Kidney (tissue), 14 donors: ENCODE data around the gene MPC2. TPM values are rescaled to one million over a fixed set of nuclear protein-coding genes. Genes with fewer than 3 reads are reported as not detected.

ENCODE experiments used
- DNase-seq, 5 donors: peaks; one replicate each; pipeline ENCODE4 v3.0.0-alpha.2; 2013 to 2020
- FAIRE-seq: peaks from 2 replicates; lab custom pipeline; 2012; peaks lifted over from hg19 to GRCh38; lab: Jason Lieb, UNC
- H3K27ac ChIP-seq, 2 donors: one replicate each; pipeline ENCODE4 v1.7.0; 2013; ENCODE audit warnings: low read depth in 2 of 2, low read length in 2 of 2, inconsistent platforms in 1 of 2
- H3K27me3 ChIP-seq: one replicate; pipeline ENCODE4 v1.7.1; 2013; ENCODE audit warnings: low read length, inconsistent platforms; ENCODE audit not compliant: control insufficient read depth, insufficient read depth
- H3K36me3 ChIP-seq, 3 donors: one replicate each; pipeline versions ENCODE4 v1.7.0 to v1.7.1; 2013; ENCODE audit warnings: low read length in 3 of 3, control low read depth in 1 of 3, inconsistent platforms in 1 of 3; ENCODE audit not compliant: insufficient read depth in 3 of 3, control insufficient read depth in 2 of 3
- H3K4me1 ChIP-seq, 3 donors: one replicate each; pipeline versions ENCODE4 v1.7.0 to v1.7.1; 2013; ENCODE audit warnings: low read length in 3 of 3, inconsistent platforms in 1 of 3, low read depth in 1 of 3; ENCODE audit not compliant: control insufficient read depth in 2 of 3, insufficient read depth in 2 of 3
- H3K4me3 ChIP-seq, 3 donors: one replicate each; pipeline versions ENCODE4 v1.7.0 to v1.8.1; 2013; ENCODE audit warnings: low read length in 3 of 3, control low read depth in 1 of 3, inconsistent platforms in 1 of 3
- H3K9ac ChIP-seq, 3 donors: one replicate each; pipeline versions ENCODE4 v1.7.0 to v1.7.1; 2013; ENCODE audit warnings: low read length in 3 of 3, control low read depth in 1 of 3, inconsistent platforms in 1 of 3
- H3K9me3 ChIP-seq, 3 donors: one replicate each; pipeline versions ENCODE4 v1.7.0 to v1.7.1; 2013; ENCODE audit warnings: low read length in 3 of 3, control low read depth in 1 of 3, inconsistent platforms in 1 of 3; ENCODE audit not compliant: control insufficient read depth in 2 of 3, insufficient read depth in 1 of 3
- intact Hi-C: fragments of 100-400 bp; cut with DNase I; formaldehyde crosslinking; loops from one replicate; pipeline ENCODE4 v1.11.1; 2022
- polyA plus RNA-seq: library from polyadenylated mRNA; stranded (reverse); fragments of 350-450 nt; fragmentation: Illumina TruSeq; extraction: RNeasy Lipid Tissue Mini Kit (QIAGEN cat#74804); gene quantifications from one replicate; pipeline ENCODE4 v1.2.3, GENCODE V29; 2014; ENCODE audit warnings: low read depth, low replicate concordance; ENCODE audit not compliant: insufficient read depth
- total RNA-seq: library from RNA; stranded (reverse); fragmentation: NEBNext Ultra II Directional; extraction: Animal tissue kit (Norgen Biotek cat#: 25700); gene quantifications from one replicate; pipeline ENCODE4 v1.2.1, GENCODE V29; 2021
- TF ChIP-seq, protein P1 (sequence below): IDR thresholded peaks from 3 replicates; pipeline ENCODE4 v1.5.1; 2012; ENCODE audit warnings: mild to moderate bottlenecking, moderate library complexity, borderline replicate concordance; ENCODE audit not compliant: insufficient read depth; ENCODE audit errors: extremely low read depth
- donor health status: control.
- donor health status: control.
- donor health status: control.
- donor health status: control.
- donor health status: control.
- donor health status: DM: yes; HTN: yes; CAD: no.
- donor health status: Normal renal cell carcinoma (clear cell type).

MPC2 gene
- total and polyA plus RNA-seq, 2 donors from 2014 or later, result 127 to 445 TPM

DNA sequence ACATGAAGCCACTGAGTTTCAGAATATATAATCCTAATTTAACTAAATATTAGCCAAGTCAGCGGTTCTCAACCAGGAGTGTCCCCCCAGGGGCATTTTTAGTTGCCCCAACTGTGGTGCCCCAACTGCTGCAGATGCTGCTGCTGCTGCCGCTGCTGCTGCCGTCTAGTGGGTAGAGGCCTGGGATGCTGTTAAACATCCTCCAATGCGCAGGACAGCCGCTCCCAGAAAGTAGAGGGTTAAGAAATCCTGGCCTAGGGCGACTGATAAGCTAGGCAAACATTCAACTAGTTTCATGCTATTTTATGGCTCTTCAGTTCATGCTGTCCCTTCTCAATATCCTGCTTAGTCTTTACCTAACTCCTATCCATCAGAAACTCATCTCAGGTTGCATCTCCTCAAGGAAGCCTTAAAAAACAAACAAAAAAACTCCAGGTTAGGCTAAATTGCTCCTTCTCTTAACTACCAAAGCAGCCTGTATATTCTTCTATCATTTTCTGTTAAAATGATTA is 10.3 kb downstream of the MPC2 start:
- no peaks in the 10 kb centered on the region for H3K9me3 ChIP-seq
- H3K27me3 ChIP-seq, result no peaks in the 10 kb centered on the region
- DNase-seq (peak in 1 of 5 donors; percentile 37), FAIRE-seq (no peak)
- peak overlapping the region in 2 of 3 donors; percentile 24 to 46 for H3K4me3 ChIP-seq
- intact Hi-C loops, result no loop called here
- TF ChIP-seq, protein P1, sequence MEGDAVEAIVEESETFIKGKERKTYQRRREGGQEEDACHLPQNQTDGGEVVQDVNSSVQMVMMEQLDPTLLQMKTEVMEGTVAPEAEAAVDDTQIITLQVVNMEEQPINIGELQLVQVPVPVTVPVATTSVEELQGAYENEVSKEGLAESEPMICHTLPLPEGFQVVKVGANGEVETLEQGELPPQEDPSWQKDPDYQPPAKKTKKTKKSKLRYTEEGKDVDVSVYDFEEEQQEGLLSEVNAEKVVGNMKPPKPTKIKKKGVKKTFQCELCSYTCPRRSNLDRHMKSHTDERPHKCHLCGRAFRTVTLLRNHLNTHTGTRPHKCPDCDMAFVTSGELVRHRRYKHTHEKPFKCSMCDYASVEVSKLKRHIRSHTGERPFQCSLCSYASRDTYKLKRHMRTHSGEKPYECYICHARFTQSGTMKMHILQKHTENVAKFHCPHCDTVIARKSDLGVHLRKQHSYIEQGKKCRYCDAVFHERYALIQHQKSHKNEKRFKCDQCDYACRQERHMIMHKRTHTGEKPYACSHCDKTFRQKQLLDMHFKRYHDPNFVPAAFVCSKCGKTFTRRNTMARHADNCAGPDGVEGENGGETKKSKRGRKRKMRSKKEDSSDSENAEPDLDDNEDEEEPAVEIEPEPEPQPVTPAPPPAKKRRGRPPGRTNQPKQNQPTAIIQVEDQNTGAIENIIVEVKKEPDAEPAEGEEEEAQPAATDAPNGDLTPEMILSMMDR, result no peak
- peaks cover 0 to 8% (median 0%) of the 10 kb centered on the region in 3 donors for H3K36me3 ChIP-seq
- peaks cover 0 to 17% (median 2%) of the 10 kb centered on the region in 3 donors for H3K4me1 ChIP-seq
- peak overlapping the region in 1 of 2 donors; percentile 15 for H3K27ac ChIP-seq
- H3K9ac ChIP-seq, result no peak overlapping the region

DNA sequence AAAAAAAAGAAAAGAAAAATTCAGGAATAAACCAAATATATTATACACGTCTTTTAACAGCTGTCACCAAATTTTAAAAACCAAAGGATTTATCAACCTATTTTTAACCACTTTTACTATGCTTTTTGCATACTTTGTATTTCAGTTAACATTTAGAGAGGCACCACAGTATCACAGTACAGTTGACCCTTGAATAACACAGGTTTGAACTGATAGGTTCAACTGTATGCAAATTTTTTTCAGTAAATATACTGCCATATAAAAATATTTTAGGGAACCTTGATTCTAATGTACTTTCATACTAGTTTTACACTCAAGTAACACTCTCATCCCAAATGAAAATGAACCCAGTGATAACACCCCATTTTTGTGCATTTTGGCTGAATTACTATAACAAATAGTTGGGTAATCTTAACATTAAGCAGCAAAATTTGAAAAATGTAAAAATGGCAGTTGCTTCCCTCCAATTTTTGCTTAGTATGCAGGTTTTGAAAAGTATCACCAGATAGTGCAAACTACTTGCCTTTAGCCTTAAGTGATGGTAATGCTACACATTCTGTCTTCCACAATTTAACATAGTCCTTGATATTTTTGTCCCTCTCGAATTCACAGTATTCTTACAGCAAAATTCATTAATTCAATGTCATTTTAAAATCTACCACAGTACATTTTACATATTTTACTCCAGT is 12.2 kb downstream of the MPC2 start:
- Histone ChIP-seq H3K9me3 (no peaks in the 10 kb centered on the region), H3K27ac (no peak overlapping the region), H3K4me3 (no peak overlapping the region), H3K4me1 (peaks cover 0 to 12% (median 0%) of the 10 kb centered on the region in 3 donors), H3K36me3 (peaks cover 0 to 8% (median 0%) of the 10 kb centered on the region in 3 donors), H3K27me3 (no peaks in the 10 kb centered on the region), H3K9ac (no peak overlapping the region)
- DNase-seq (no peak), FAIRE-seq (no peak)
- TF ChIP-seq, protein P1, result no peak
- intact Hi-C loops, result no loop called here

- FAIRE-seq (no peak), DNase-seq (no peak)
- intact Hi-C loops, result no loop called here
- Histone ChIP-seq H3K27me3 (no peaks in the 10 kb centered on the region), H3K4me3 (no peak overlapping the region), H3K27ac (no peak overlapping the region), H3K36me3 (peaks cover 0 to 8% (median 0%) of the 10 kb centered on the region in 3 donors), H3K9me3 (no peaks in the 10 kb centered on the region), H3K9ac (no peak overlapping the region), H3K4me1 (peaks cover 0 to 12% (median 0%) of the 10 kb centered on the region in 3 donors)
- TF ChIP-seq, protein P1, result no peak
These were observed 12.8 kb downstream of the MPC2 start for GRCh38 chr1:167924102-167924501.
